Vagina (tissue), 2 donors: ENCODE results near the gene HOXD11. TPM values are rescaled to one million over a fixed set of nuclear protein-coding genes. Genes with fewer than 3 reads are reported as not detected.

Experiments
- DNase-seq, 2 donors: peaks; one replicate each; pipeline ENCODE4 v3.0.0-alpha.2; 2017; ENCODE audit errors: extremely low spot score in 2 of 2
- H3K27ac ChIP-seq: fragments of 200-600 bp; sonication (generic); one replicate; pipeline ENCODE4 v1.5.1; 2019
- H3K27me3 ChIP-seq: fragments of 200-600 bp; sonication (generic); one replicate; pipeline ENCODE4 v1.5.1; 2019
- H3K36me3 ChIP-seq, 2 donors: fragments of 200-600 bp; sonication (generic); one replicate each; pipeline ENCODE4 v1.5.1; 2017 to 2019
- H3K4me1 ChIP-seq: fragments of 200-600 bp; sonication (generic); one replicate; pipeline ENCODE4 v1.5.1; 2019
- H3K4me3 ChIP-seq, 2 donors: fragments of 200-600 bp; sonication (generic); 1 replicate in 1 of 2; 2 replicates in 1 of 2; pipeline ENCODE4 v1.5.1; 2016 to 2019
- H3K9me3 ChIP-seq: fragments of 200-600 bp; sonication (generic); one replicate; pipeline ENCODE4 v1.5.1; 2019
- CTCF ChIP-seq, 3 experiments: fragments of 450-650 bp in 2 of 3; fragments of 200-600 bp in 1 of 3; sonication (generic) in 1 of 3; IDR thresholded peaks; one replicate each; pipeline ENCODE4 v1.5.1; 2017 to 2019; ENCODE audit warnings: antibody characterized with exemption in 3 of 3, mild to moderate bottlenecking in 2 of 3, moderate library complexity in 2 of 3
- POLR2A ChIP-seq, 2 donors: fragments of 450-650 bp; IDR thresholded peaks; one replicate each; pipeline ENCODE4 v1.6.1; 2017; ENCODE audit warnings: antibody characterized with exemption in 2 of 2, mild to moderate bottlenecking in 2 of 2, moderate library complexity in 2 of 2
- POLR2AphosphoS5 ChIP-seq, 2 donors: sonication (generic); formaldehyde crosslinking; IDR thresholded peaks; one replicate each; pipeline ENCODE4 v1.9.0; 2017; ENCODE audit warnings: antibody characterized with exemption in 2 of 2, mild to moderate bottlenecking in 2 of 2, low read depth in 1 of 2; ENCODE audit not compliant: insufficient read depth in 1 of 2
- intact Hi-C: fragments of 100-400 bp; cut with DNase I; formaldehyde crosslinking; loops from one replicate; pipeline ENCODE4 v1.15.1; 2023
- total RNA-seq: library from RNA; depleted of rRNA; stranded (reverse); fragments of >200 nt; gene quantifications from one replicate; pipeline ENCODE4 v1.2.3, GENCODE V29; 2016

The HOXD11 gene
- total RNA-seq, 1 donor from 2014 or later: 19.4 TPM

- DNase-seq: no peak
- TF ChIP-seq POLR2AphosphoS5 (IDR thresholded peaks at IDR 0.05; ENCODE audit: insufficient read depth in 1 of 2, low read depth in 1 of 2) (no peak), CTCF (IDR thresholded peaks at IDR 0.05) (no peak), POLR2A (IDR thresholded peaks at IDR 0.05) (no peak)
- intact Hi-C loops: loop anchor here (5.0 kb wide), 1 partner anchor 839 kb away; no protein-coding TSS in a partner anchor
- Histone ChIP-seq H3K4me3 (no peak overlapping the region), H3K36me3 (no peaks in the 10 kb centered on the region), H3K4me1 (peaks cover 28% of the 10 kb centered on the region), H3K27me3 (no peaks in the 10 kb centered on the region), H3K27ac (peak overlapping the region; percentile 91), H3K9me3 (no peaks in the 10 kb centered on the region)
Observed at GRCh38 chr2:176090862-176091261, 16.2 kb upstream of the HOXD11 start.

DNA sequence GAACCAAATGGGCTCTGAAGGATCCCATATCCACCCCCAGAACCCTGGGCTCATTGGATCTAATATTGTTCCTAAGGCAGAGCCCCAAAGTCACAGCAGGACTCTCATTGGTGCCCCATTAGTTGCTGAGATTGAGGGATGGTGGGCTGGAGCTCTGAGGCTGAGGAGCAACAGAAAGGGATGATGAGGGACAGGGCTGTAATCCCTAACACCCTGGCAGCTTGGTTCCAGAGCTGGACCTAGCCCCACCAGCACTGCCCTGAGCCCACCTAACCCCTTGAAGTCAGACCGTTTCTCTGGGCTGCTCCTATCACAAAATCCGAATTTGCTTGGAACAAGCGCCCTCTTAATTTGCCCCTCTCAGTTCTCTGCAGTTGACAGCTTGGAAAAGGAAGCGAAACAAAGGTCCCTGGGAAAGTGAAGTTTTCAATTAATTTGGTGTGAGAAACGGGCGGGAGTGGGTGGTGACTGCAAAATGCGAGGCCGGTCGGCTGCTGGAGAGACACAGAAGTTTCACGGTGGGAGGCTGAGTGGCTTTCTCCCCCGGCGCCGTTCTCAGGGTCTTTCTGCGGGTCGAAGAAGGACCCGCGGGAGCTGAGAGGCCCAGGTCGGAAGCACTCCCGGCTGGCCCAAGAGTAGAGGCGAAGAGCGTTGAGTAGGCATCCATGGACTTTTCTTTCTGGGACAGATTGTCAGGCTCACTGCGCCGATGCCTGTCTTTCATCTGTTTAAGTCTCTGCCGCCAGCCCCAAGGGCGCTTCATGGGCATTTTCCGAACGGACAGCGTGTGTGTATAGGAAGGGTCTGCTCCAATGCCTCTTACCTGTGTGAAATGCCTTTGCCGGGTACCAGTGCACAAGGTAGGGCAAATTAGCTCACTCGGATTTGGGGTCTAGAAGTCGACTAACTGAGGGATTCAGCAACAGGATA, 15.5 kb upstream of the HOXD11 start:
- peaks cover 20% of the 10 kb centered on the region for H3K4me1 ChIP-seq
- peak overlapping the region; percentile 54 to 59 for H3K4me3 ChIP-seq
- no peaks in the 10 kb centered on the region for H3K36me3 ChIP-seq
- no peaks in the 10 kb centered on the region for H3K27me3 ChIP-seq
- H3K9me3 ChIP-seq: no peaks in the 10 kb centered on the region
- intact Hi-C loops: loop anchor here (5.0 kb wide), 1 partner anchor 839 kb away; no protein-coding TSS in a partner anchor
- peak overlapping the region; percentile 91 for H3K27ac ChIP-seq
- DNase-seq: no peak
- no peak for TF ChIP-seq POLR2A (IDR thresholded peaks at IDR 0.05)
- TF ChIP-seq CTCF (IDR thresholded peaks at IDR 0.05): no peak
- TF ChIP-seq POLR2AphosphoS5 (IDR thresholded peaks at IDR 0.05; ENCODE audit: insufficient read depth in 1 of 2, low read depth in 1 of 2): no peak

DNA sequence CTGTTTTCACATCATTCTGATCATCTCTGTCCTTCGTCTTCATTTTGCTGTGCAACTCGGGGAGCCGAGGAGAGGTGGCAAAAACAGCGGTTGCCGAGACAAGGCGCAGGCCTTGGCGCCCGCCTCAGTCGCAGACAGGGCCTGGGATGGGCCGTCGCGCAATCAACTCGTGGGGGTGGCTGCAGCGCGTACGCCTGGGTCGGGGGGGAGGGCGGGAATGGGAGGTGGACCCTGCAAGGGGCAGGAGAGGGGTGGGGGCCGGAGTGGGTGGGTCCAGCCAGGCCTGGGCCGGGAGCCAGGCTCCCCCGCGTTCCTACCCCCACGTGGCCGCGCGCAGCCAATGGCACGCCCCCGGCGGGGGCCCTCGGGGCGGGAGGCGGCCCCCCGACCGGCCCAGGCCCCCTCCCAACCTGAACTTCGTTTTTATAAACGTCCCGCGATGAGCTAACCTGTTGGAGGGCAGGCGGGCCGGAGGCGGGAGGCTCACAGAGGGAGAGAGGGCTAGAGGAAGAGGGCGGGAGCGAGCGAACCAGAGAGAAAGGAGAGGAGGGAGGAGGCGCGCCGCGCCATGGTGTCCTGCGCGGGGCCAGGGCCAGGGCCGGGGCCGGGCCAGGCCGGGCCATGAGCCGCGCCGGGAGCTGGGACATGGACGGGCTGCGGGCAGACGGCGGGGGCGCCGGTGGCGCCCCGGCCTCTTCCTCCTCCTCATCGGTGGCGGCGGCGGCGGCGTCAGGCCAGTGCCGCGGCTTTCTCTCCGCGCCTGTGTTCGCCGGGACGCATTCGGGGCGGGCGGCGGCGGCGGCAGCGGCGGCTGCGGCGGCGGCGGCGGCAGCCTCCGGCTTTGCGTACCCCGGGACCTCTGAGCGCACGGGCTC, 14.6 kb upstream of the HOXD11 start, which contains the start of gene HOXD13:
Gene HOXD13 (plus strand): TSS at position 452 of the 875 bp plus-strand sequence. CDS start 170 bp downstream, at position 622.
- Histone ChIP-seq H3K4me3 (peak within 1 kb of the TSS; percentile 54 to 59), H3K27me3 (no peaks in the 10 kb centered on the region), H3K9me3 (no peaks in the 10 kb centered on the region), H3K27ac (peak within 1 kb of the TSS; percentile 91), H3K4me1 (peaks cover 27% of the 10 kb centered on the region), H3K36me3 (no peaks in the 10 kb centered on the region)
- peak in 1 of 2 donors; percentile 86 for TF ChIP-seq POLR2AphosphoS5 (IDR thresholded peaks at IDR 0.05; ENCODE audit: insufficient read depth in 1 of 2, low read depth in 1 of 2)
- TF ChIP-seq POLR2A (IDR thresholded peaks at IDR 0.05): peak in 1 of 2 donors; percentile 97
- no peak for TF ChIP-seq CTCF (IDR thresholded peaks at IDR 0.05)
- no peak for DNase-seq
- intact Hi-C loops: loop anchor here (5.0 kb wide), 1 partner anchor 840 kb away; no protein-coding TSS in a partner anchor

DNA sequence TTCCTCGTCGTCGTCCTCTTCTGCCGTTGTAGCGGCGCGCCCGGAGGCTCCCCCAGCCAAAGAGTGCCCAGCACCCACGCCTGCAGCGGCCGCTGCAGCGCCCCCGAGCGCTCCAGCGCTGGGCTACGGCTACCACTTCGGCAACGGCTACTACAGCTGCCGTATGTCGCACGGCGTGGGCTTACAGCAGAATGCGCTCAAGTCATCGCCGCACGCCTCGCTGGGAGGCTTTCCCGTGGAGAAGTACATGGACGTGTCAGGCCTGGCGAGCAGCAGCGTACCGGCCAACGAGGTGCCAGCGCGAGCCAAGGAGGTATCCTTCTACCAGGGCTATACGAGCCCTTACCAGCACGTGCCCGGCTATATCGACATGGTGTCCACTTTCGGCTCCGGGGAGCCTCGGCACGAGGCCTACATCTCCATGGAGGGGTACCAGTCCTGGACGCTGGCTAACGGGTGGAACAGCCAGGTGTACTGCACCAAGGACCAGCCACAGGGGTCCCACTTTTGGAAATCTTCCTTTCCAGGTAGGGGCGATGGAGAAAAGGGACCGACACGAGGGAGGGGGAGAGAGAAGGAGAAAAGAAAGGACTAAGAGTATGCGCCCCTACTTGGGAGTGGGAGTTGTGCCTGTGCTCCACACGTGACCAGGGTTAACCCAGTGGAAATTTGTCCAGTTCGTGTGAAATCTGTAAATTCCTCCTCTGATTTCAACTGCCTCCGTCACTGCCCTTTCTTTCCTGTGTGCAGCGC, 13.8 kb upstream of the HOXD11 start:
- no peak for DNase-seq
- H3K27me3 ChIP-seq: no peaks in the 10 kb centered on the region
- no peaks in the 10 kb centered on the region for H3K9me3 ChIP-seq
- peak in 1 of 2 donors; percentile 5 for TF ChIP-seq POLR2A (IDR thresholded peaks at IDR 0.05)
- TF ChIP-seq POLR2AphosphoS5 (IDR thresholded peaks at IDR 0.05; ENCODE audit: insufficient read depth in 1 of 2, low read depth in 1 of 2): peak in 1 of 2 donors; percentile 59
- no peak for TF ChIP-seq CTCF (IDR thresholded peaks at IDR 0.05)
- peaks cover 28% of the 10 kb centered on the region for H3K4me1 ChIP-seq
- intact Hi-C loops: loop anchor here (5.0 kb wide), 1 partner anchor 841 kb away; no protein-coding TSS in a partner anchor
- peak overlapping the region; percentile 91 for H3K27ac ChIP-seq
- peak overlapping the region; percentile 54 to 59 for H3K4me3 ChIP-seq
- no peaks in the 10 kb centered on the region for H3K36me3 ChIP-seq
